Left renal pelvis (tissue), 4 donors: ENCODE results near the gene TCHP. TPM values are rescaled to one million over a fixed set of nuclear protein-coding genes. Genes with fewer than 3 reads are reported as not detected.
"Not testable (repeated sequence)": the region's sequence is repeated elsewhere in the genome, so short reads cannot be mapped to it uniquely, and the experiment has no call there.

Experiments
- DNase-seq, 4 donors: peaks; one replicate each; pipeline ENCODE4 v3.0.0-alpha.2; 2013; ENCODE audit warnings: low read depth in 4 of 4, low spot score in 3 of 4
- polyA plus RNA-seq, 4 donors: library from polyadenylated mRNA; unstranded; fragments of 120-200 nt; gene quantifications; one replicate each; pipeline ENCODE4 v1.2.1, GENCODE V29; 2013; ENCODE audit not compliant: insufficient read length in 4 of 4

Gene TCHP
- polyA plus RNA-seq, 4 donors = 20.8 to 30.0 (median 22.1) TPM

GRCh38 chr12:109905301-109905700, 5.2 kb downstream of the TCHP start:
- DNase-seq = no peak

GRCh38 chr12:109910254-109910968, 10.3 kb downstream of the TCHP start:
- no peak for DNase-seq

GRCh38 chr12:109910969-109911348, 10.9 kb downstream of the TCHP start:
- DNase-seq = no peak

GRCh38 chr12:109912855-109913321, 12.8 kb downstream of the TCHP start:
- no peak for DNase-seq

- no peak for DNase-seq
These were observed 14.4 kb downstream of the TCHP start for GRCh38 chr12:109914461-109914860.

GRCh38 chr12:109915171-109916040, 15.3 kb downstream of the TCHP start:
- DNase-seq = no peak

GRCh38 chr12:109916045-109916444, 16.0 kb downstream of the TCHP start:
- no peak for DNase-seq

- DNase-seq = no peak
These were observed 19.4 kb downstream of the TCHP start for GRCh38 chr12:109919456-109919855.

- DNase-seq = no peak
These were observed 20.2 kb downstream of the TCHP start for GRCh38 chr12:109920261-109920780.

GRCh38 chr12:109921982-109922381, 21.9 kb downstream of the TCHP start:
- no peak for DNase-seq

- DNase-seq = no peak
These were observed 23.0 kb downstream of the TCHP start for GRCh38 chr12:109923038-109923437.

GRCh38 chr12:109923481-109924245, 23.6 kb downstream of the TCHP start:
- no peak for DNase-seq

GRCh38 chr12:109925185-109925840, 25.2 kb downstream of the TCHP start:
- DNase-seq = no peak

GRCh38 chr12:109926016-109926415, 25.9 kb downstream of the TCHP start:
- no peak for DNase-seq

GRCh38 chr12:109926488-109927210, 26.6 kb downstream of the TCHP start:
- DNase-seq = no peak

- no peak for DNase-seq
These were observed 27.5 kb downstream of the TCHP start for GRCh38 chr12:109927622-109928021.

GRCh38 chr12:109928058-109928656, 28.1 kb downstream of the TCHP start:
- no peak for DNase-seq

- DNase-seq = not testable (repeated sequence)
These were observed 29.3 kb downstream of the TCHP start for GRCh38 chr12:109929326-109929725.
